HL-60/S4 treated with retinoic acid at 250 ng/mL for 4 days and 3 days (cell line): ENCODE results near the gene AP4B1.

Experiments used
- in situ Hi-C: fragments of 300-500 bp; cut with MboI; formaldehyde crosslinking; loops from 2 replicates; pipeline ENCODE4 v1.7.0; 2022; ENCODE audit warnings: low sequenced_read_pairs

Gene AP4B1

DNA sequence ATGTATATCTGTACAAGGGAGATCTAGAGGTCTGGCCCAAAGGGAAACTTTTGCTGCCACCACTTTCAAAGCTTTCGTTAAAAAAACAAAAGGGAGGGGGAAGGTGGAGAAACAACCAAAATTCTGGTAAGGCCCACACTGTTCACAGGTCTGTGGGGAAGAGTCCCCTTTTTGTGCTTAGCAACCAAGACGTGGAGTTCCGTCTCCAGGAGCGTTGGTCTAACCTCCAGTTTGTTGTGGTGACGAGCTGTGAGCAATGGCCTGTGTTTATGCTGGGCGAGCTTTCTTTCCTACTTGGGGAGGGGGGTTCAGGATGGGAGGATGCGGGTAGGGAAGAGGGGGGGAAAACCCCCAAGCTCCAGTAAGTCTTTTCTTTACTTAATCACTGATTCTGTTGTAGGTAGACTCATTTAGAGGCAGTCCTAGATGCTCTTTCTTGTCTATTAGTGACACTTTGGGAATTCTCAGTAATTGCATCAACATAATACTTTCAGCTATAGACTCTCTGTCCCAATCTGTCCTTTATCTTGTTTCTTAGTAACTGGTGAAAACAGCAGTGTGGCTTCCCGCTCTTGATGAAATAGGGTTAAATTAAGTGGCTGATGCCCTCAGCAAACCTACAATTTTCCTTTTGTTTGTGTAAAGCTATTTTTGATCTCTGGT lies 26.0 kb upstream of the AP4B1 start:
- in situ Hi-C loops = no loop called here

DNA sequence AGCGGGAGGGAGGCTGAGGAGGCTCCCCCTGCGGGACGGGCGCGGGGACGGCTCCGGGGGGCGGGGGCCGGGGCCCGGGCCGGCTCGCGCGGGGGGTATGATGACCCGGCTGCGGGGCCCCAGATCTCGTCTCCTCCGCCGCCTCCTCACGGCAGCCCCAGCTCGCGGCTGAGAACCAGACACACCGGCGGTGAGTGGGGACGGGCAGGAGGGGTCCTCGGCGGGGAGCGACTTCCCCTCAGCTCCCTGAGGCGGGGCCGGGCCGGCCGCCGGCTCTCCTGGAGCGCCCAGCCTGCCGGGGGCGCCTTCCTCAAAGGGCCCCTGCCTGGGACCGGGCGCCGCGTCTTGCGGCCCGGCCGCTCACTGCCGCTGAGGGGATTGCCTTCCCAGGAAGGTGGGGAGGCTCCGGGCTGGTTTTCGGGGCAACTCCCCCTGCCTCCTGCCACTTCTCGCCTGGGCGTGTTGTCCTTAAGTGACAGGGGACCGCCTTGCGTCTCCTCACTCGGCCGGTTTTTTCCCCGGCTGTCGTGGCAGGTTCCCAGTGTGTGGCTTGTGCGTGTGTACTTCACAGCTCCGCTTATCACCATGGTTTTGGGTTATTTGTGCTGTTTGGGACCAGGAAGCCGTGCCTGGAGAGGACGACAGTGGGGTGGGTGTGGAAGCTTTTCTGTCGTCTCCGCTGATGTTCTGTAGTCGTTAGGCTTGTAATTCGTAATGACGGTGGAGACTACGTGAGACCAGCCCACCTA lies 25.3 kb upstream of the AP4B1 start:
- in situ Hi-C loops = no loop called here

GRCh38 chr1:113928941-113929749 lies 24.5 kb upstream of the AP4B1 start, which contains the start of gene HIPK1:
Gene HIPK1 (plus strand): TSS chr1:113929324.
- in situ Hi-C loops = no loop called here

DNA sequence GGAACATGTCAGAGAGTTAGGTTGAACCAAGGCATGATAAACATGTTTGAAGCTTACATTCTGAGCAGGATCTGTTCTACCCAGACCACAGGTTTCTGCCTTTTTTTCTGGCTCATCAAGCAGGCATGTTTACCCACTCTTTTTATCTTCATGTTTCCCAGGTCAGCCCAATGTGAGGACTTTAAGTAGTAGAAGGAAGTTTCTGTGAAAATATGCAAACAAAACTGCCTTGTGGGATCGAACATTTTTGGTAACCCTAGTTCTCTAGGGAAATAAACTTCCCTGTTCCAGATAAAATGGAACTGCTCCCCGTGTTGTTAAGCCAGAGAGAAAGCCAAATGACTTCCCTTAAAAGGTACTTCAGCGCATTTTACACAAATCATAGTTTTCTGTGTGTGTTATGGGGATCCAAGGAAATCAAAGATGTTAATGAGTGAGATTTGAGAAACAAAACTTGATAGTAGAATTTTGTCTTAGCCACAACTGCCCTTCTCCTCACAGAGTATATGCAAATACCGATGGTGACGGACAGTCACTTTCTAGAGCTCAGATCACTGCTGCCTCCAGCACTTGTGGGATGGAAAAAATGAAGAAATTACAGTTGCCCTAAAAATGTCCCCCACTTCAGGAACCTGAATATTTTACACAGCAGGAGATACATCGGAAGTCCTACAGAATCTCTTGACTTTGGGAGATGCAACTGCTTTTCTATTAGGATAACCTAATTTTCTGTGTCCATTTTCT lies 23.8 kb upstream of the AP4B1 start:
- in situ Hi-C loops = no loop called here

DNA sequence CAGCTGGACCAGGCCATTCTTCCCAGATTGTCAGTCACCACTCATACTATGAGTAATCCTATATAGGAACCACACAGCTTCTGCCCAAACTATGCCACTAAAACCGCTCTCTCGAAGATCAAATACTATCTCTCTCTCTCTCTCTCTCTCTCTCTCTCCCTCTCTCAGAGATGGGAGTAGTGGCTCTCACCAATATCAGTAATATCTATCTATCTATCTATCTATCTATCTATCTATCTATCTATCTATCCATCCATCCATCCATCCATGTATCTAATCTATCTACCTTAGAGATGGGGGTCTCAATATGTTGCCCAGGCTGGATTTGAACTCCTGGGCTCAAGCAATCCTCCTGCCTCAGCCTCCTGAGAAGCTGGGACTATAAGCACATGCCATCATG lies 19.9 kb upstream of the AP4B1 start:
- in situ Hi-C loops = no loop called here

- in situ Hi-C loops = no loop called here
These were observed 18.4 kb upstream of the AP4B1 start for GRCh38 chr1:113922957-113923356.

GRCh38 chr1:113918243-113918642 lies 13.6 kb upstream of the AP4B1 start:
- in situ Hi-C loops = no loop called here

DNA sequence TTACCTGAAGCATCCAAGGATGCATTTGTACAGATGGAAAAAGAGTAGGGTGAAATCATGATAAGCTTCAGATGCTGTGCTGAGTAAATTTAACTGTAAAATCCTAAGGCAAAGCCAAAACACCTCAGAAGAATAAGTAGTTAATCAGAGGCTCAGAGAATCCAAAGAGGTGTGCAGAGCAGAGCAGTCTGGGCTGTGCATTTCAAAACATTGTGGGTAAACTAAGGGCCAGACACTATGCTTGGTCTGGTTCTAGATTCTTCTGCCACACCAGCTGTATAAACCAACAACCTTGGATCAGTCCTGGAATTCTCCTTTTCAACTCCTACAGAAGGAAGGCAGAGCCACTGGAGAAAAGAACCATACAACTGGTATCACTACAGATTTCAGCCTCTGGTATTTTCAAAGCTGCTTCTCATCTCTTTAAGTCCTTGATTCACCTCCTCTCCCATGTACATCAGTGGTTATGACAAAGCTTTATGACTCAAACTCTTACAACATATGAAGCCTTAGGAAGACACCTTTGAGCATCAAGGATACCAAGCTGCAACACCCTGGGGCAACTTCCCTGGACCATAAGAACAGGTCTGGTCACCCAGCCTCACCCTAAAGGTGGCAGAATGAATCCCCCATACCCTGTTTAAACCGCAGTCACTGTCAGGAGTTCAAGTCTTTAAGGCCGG lies 12.9 kb upstream of the AP4B1 start:
- in situ Hi-C loops = no loop called here

- in situ Hi-C loops = no loop called here
These were observed 12.4 kb upstream of the AP4B1 start for GRCh38 chr1:113916974-113917373.

- in situ Hi-C loops = no loop called here
These were observed 9.5 kb upstream of the AP4B1 start for GRCh38 chr1:113913887-113914664.

DNA sequence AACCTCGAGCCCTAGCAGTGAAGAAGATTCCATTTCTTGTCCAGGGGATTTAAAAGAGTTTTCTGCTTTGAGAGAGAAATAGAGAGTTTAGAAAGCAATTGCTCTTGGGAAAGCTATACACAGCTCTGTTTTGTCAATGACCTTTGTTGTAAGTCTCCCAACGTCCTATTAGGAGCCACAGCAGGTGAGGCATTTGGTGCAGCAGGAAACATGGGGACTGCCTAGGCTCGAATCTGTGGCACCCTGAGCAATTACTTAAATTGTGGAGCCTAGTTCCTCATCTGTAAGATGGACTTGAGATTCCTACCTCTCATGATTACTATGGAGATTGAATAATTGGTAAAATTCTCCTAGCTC lies 8.7 kb upstream of the AP4B1 start:
- in situ Hi-C loops = no loop called here

DNA sequence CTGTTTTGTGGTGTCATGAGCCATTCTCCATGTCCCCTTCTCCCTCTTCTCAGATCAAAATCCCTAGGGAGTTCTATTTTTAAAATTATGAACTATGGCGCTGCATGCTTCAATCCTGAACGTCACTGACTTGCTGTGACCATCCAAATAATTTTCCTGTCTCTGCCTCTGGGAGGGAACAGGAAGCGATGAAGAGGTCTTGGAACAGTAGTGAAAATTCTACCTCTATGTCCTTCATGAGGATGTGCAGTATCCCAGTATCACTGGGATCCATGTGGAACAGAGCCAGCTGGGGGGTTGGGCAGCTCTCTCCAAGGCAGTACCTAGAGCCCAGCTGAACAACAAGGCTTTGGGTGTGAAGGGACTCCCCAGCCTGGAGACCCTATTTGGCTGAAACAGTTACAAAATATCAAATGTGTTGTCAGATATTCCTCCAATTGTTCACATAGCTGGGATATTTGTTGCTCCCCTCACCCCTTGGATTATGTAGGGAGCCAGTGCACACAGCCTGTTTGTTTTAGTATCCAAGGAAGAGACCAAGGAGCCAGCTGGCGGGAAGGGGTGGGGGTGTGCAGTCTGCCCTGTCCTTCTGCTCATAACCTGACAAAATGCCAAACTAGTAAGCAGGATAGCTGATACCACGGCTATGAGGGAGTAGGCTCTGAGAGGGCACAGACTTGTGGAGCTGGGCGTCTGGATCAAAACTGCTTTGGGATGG lies 8.2 kb upstream of the AP4B1 start:
- in situ Hi-C loops = no loop called here

GRCh38 chr1:113905435-113905861 lies 849 bp upstream of the AP4B1 start:
- in situ Hi-C loops = no loop called here

- in situ Hi-C loops = no loop called here
These were observed 316 bp downstream of the AP4B1 start for GRCh38 chr1:113904293-113904673.

GRCh38 chr1:113903501-113904292 lies 902 bp downstream of the AP4B1 start:
- in situ Hi-C loops = no loop called here

DNA sequence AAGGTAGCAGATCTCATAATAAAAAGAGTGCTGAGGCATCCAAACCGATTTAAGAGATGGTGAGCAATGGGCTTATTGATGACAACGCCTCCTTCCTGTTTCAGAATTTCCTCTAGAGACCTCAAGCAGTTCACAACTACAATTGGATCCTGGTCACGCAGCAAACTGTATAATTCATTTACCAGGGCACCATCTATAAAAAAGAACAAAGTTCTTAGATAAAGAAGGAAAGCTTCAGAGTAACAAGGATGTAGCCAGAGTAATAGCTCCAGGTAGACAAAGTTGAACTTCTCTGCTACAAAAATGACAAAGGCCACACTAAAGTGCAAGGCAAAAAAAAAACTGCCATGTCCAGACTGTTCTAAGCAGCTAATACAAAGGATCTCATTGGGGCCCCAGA lies 3.4 kb downstream of the AP4B1 start:
- in situ Hi-C loops = no loop called here

DNA sequence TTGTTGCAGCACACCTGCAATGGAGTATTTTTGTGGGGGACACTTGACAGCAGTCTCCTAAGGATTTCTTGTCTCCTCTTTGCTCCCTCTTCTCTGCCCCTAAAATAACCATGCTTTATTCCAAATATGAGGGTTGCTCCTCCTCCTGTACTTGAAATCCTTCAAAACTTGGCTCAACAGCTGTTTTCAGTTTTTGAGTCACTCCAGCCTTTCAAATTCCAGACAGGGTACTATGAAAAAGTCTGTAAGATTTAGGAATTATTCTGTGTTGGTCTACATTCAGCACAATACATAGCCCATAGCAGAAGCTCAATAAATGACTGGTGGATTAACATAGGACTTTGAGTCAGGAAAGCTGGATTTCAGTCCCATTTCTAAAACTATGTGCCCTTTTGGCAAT lies 5.5 kb downstream of the AP4B1 start:
- in situ Hi-C loops = no loop called here

DNA sequence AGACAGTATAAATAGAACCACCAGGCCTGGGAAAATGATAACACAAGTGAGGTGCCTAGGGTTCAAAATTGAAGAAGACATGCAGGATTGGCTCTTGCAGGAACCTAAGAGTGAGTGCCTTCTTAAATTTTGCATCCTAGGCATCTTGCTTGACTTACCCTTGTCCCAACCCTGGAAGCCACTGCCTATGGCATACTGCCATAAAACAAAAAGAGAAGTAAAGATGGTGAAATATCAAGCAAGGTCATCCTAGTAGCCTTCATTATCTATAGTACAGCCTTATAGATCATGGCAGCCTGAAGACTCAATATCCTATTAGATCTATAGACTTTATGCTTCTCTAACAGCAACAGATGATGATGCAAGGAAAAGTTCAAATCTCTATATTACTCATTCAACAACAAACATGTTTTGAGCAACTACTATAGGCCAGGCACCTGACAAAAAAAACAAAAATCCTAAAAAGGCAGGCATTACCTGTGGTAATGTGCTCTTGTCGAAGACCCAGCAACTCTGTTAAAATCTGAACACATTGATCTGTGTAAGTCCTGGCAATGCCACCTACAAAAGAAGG lies 6.3 kb downstream of the AP4B1 start:
- in situ Hi-C loops = no loop called here
